Thyroid gland (tissue), 4 donors: Measurements from ENCODE around the gene GAPVD1.
A peak's percentile ranks its signal among the peaks of the same experiment; 100 is the strongest.

ENCODE experiments used
- CTCF ChIP-seq, 6 experiments: fragments of 200-600 bp in 3 of 6; fragments of 450-650 bp in 3 of 6; sonication (generic) in 3 of 6; IDR thresholded peaks; one replicate each; pipeline ENCODE4 v1.5.1; 2016 to 2019; ENCODE audit warnings: antibody characterized with exemption in 6 of 6, mild to moderate bottlenecking in 2 of 6, inconsistent platforms in 1 of 6, moderate library complexity in 1 of 6
- POLR2A ChIP-seq, 2 donors: fragments of 450-650 bp; IDR thresholded peaks; one replicate each; pipeline ENCODE4 v1.6.1; 2017; ENCODE audit warnings: antibody characterized with exemption in 2 of 2, mild to moderate bottlenecking in 2 of 2, moderate library complexity in 1 of 2

DNA sequence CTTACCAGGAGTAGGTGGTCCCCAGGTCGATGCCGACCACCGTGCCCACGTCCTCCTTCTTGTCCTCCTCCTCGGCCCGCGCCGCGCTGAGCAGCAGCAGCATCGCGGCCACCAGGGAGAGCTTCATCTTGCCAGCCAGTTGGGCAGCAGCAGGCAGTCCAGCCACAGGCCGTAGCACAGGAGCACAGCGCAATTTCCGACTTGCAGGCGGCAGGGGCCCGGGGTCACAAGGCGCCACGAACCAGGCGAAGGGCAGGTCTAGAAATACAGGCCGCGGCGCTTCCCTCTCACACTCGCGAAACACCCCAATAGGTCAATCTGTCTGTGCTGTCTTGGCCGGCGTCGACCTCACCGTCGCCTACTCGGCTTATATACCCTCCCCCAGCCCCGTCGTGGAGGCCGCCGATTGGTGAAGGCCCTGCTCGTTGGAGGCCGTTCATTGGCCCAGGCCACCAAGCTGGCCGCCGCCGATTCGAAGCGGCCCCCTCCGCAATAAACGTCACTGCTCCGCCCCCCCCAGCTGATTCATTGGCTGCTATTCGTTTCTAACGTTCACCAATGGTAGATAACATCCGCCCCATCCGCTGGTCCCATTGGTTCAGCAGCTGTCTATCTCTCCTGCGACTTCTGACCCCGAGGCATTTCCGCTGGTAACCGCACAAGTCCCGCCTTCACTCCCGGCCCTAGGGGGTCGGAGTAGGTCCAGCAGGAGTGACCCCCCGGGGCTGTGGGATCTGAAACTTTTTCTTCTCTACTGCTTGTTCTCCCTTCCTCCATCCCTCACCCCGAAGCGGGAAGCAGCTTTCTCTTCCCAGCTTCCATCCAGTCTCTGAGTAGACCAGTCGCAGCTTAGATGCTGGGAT lies 20.4 kb upstream of the GAPVD1 start, which contains the start of gene HSPA5:
- TF ChIP-seq CTCF (IDR thresholded peaks at IDR 0.05) = no peak
- TF ChIP-seq POLR2A (IDR thresholded peaks at IDR 0.05) = peak; percentile 92 to 99
